Duodenal mucosa (tissue), 2 donors: ENCODE results near the gene GPC2.

Experiments
- H3K27ac ChIP-seq: one replicate; pipeline ENCODE4 v1.7.0; 2013; ENCODE audit warnings: low read depth, low read length
- H3K27me3 ChIP-seq, 2 donors: one replicate each; pipeline ENCODE4 v1.7.0; 2013; ENCODE audit warnings: low read length in 2 of 2, control low read depth in 1 of 2; ENCODE audit not compliant: insufficient read depth in 2 of 2, control insufficient read depth in 1 of 2
- H3K36me3 ChIP-seq, 2 donors: one replicate each; pipeline ENCODE4 v1.7.0; 2013; ENCODE audit warnings: low read length in 2 of 2, control low read depth in 1 of 2; ENCODE audit not compliant: insufficient read depth in 2 of 2, control insufficient read depth in 1 of 2
- H3K4me1 ChIP-seq, 2 donors: one replicate each; pipeline ENCODE4 v1.7.0; 2013; ENCODE audit warnings: low read length in 2 of 2, control low read depth in 1 of 2; ENCODE audit not compliant: insufficient read depth in 2 of 2, control insufficient read depth in 1 of 2
- H3K4me3 ChIP-seq, 2 donors: one replicate each; pipeline ENCODE4 v1.7.0; 2013; ENCODE audit warnings: low read length in 2 of 2, low read depth in 1 of 2
- H3K9ac ChIP-seq, 2 donors: one replicate each; pipeline ENCODE4 v1.7.0; 2013; ENCODE audit warnings: low read length in 2 of 2, low read depth in 1 of 2
- H3K9me3 ChIP-seq, 2 donors: one replicate each; pipeline ENCODE4 v1.7.0; 2013; ENCODE audit warnings: low read length in 2 of 2, control low read depth in 1 of 2; ENCODE audit not compliant: control insufficient read depth in 1 of 2

GPC2 gene

GRCh38 chr7:100171087-100171681 is 6.0 kb downstream of the GPC2 start:
- Histone ChIP-seq H3K36me3 (no peaks in the 10 kb centered on the region), H3K9ac (no peak overlapping the region), H3K9me3 (no peaks in the 10 kb centered on the region), H3K27ac (no peak overlapping the region), H3K27me3 (peaks cover 3 to 13% of the 10 kb centered on the region in 2 donors), H3K4me3 (peak overlapping the region in 1 of 2 donors; percentile 28), H3K4me1 (peaks cover 19 to 28% of the 10 kb centered on the region in 2 donors)

DNA sequence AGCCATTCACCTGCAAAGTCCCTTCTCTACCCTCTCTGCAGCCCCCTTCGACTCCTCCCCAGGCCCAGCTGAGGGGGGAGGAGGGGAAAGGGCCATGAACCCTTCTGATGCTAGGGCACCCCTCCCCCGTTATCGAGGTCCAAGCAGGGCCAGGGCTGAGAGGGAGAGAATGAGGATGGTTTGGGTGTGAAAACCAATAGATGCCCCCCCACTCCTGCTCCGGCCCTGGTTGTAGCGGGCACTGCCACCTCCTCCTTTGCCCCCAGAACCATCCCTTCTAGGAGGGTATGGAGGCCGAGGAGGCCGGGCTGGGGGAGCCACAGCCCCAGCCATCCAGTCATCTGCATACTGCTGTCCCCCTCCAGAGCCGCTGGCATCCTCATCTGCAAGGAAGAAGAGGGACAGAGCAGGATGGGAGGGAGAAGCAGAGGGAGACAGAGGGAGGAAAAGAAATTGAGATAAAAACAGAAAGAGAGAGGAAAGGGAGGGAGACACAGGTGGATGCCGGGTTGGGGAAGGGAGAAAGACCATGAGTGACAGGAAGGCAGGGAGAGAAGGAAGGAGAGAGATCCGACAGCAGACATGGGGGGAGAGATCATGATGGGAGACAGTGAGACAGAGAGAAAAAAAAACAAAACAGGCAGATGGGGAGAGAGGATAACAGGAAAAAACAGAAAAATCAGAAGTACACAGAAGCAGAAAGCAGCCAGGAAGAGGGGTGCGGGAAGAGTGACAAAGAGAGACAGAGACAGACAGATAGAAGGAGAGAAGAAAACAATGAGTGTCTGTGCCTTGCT is 6.9 kb downstream of the GPC2 start:
- no peak overlapping the region for H3K9ac ChIP-seq
- peaks cover 3 to 13% of the 10 kb centered on the region in 2 donors for H3K27me3 ChIP-seq
- H3K9me3 ChIP-seq: no peaks in the 10 kb centered on the region
- H3K36me3 ChIP-seq: no peaks in the 10 kb centered on the region
- H3K27ac ChIP-seq: no peak overlapping the region
- H3K4me1 ChIP-seq: peaks cover 19 to 28% of the 10 kb centered on the region in 2 donors
- H3K4me3 ChIP-seq: no peak overlapping the region

DNA sequence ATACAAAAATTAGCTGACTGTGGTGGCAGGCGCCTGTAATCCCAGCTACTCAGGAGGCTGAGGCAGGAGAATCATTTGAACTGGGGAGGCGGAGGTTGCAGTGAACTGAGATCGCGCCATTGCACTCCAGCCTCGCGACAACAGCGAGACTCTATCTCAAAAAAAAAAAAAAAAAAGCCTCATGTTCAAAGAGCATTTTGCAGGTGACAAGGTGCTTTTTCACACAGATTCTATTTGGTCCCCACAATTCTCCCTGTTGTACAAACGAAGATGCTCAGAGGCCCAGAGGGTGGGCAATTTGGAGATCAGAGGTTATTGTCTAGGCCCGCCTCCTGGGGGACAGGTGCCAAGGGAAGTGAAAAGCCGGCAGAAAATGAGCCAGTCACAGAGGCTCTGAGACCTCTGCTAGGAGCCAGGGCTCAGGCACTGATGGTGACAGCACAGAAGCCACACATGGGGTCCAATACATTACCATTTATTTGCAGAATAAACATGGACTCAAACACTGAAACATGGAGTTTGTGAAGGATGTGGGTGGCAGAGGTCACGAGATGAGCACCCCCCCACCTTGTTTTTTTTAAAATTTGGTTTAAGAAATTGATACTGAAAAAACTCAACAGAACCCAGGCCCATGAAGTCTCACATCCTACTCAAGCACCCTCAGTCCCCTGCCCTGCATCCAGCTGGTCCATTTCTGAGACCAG is 7.9 kb downstream of the GPC2 start:
- Histone ChIP-seq H3K27me3 (peaks cover 3 to 13% of the 10 kb centered on the region in 2 donors), H3K27ac (no peak overlapping the region), H3K9ac (no peak overlapping the region), H3K36me3 (no peaks in the 10 kb centered on the region), H3K9me3 (no peaks in the 10 kb centered on the region), H3K4me3 (no peak overlapping the region), H3K4me1 (peaks cover 19 to 28% of the 10 kb centered on the region in 2 donors)

- Histone ChIP-seq H3K27ac (no peak overlapping the region), H3K36me3 (no peaks in the 10 kb centered on the region), H3K9ac (peak overlapping the region; percentile 64), H3K4me1 (peaks cover 22 to 34% of the 10 kb centered on the region in 2 donors), H3K27me3 (peaks cover 3 to 13% of the 10 kb centered on the region in 2 donors), H3K9me3 (no peaks in the 10 kb centered on the region), H3K4me3 (peak overlapping the region; percentile 77 to 80)
These were observed 9.3 kb downstream of the GPC2 start for GRCh38 chr7:100167912-100168323.

GRCh38 chr7:100166970-100167911 is 9.9 kb downstream of the GPC2 start:
- H3K4me3 ChIP-seq: peak overlapping the region; percentile 77 to 80
- H3K9ac ChIP-seq: peak overlapping the region in 1 of 2 donors; percentile 64
- H3K9me3 ChIP-seq: no peaks in the 10 kb centered on the region
- H3K27ac ChIP-seq: no peak overlapping the region
- H3K27me3 ChIP-seq: peaks cover 3 to 13% of the 10 kb centered on the region in 2 donors
- peaks cover 24 to 36% of the 10 kb centered on the region in 2 donors for H3K4me1 ChIP-seq
- no peaks in the 10 kb centered on the region for H3K36me3 ChIP-seq

- Histone ChIP-seq H3K27ac (no peak overlapping the region), H3K9ac (no peak overlapping the region), H3K27me3 (peaks cover 3 to 13% of the 10 kb centered on the region in 2 donors), H3K9me3 (no peaks in the 10 kb centered on the region), H3K36me3 (no peaks in the 10 kb centered on the region), H3K4me3 (no peak overlapping the region), H3K4me1 (peaks cover 24 to 36% of the 10 kb centered on the region in 2 donors)
These were observed 10.8 kb downstream of the GPC2 start for GRCh38 chr7:100166317-100166940.

DNA sequence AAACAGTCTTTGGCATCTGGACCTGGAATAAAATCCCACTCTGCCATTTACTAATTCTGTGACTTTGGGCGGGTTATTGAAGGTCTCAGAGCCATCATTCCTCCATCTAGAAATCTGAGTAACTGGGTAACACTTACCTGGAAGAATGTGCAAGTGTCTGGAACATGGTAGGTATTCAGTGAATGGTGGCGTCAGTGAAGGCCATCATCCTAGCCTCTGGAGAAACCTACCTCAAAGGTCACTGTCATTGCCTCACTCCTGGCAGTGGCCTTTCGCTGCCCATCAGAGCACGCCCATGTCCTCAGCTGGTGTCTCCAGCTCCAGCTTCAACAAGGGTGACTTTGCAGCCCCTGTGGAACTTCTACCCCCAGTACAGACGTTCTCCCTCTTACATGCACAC is 13.3 kb downstream of the GPC2 start:
- no peak overlapping the region for H3K9ac ChIP-seq
- no peaks in the 10 kb centered on the region for H3K36me3 ChIP-seq
- peaks cover 28% of the 10 kb centered on the region in 2 donors for H3K4me1 ChIP-seq
- H3K27ac ChIP-seq: no peak overlapping the region
- H3K27me3 ChIP-seq: no peaks in the 10 kb centered on the region
- no peaks in the 10 kb centered on the region for H3K9me3 ChIP-seq
- no peak overlapping the region for H3K4me3 ChIP-seq

DNA sequence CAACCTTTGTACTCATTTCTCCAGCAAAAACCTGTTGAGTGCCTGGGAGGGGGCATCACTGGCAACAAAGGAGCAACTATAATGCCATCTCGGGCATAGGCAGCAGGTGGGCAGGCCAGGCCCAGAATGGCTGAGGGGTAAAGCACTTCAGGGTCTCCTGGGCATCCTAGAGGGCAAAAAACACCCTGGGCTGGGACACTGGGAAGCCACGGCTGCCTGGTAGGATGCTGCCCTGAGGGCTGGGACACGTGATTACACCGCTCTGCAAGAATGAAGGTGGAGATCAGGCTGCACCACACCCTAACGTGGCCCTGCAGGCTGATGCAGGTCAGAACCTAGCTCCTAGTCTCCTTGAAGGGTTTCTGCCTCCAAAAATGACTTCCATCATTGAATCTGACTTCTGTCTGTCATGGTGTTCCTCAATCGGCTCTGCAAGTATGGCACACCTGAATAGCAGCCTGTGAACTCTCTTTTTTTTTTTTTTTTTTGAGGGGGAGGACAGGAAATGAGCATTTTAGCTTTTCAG is 14.1 kb downstream of the GPC2 start:
- Histone ChIP-seq H3K27ac (no peak overlapping the region), H3K9ac (no peak overlapping the region), H3K9me3 (no peaks in the 10 kb centered on the region), H3K36me3 (no peaks in the 10 kb centered on the region), H3K4me1 (peaks cover 20 to 22% of the 10 kb centered on the region in 2 donors), H3K4me3 (no peak overlapping the region), H3K27me3 (no peaks in the 10 kb centered on the region)

DNA sequence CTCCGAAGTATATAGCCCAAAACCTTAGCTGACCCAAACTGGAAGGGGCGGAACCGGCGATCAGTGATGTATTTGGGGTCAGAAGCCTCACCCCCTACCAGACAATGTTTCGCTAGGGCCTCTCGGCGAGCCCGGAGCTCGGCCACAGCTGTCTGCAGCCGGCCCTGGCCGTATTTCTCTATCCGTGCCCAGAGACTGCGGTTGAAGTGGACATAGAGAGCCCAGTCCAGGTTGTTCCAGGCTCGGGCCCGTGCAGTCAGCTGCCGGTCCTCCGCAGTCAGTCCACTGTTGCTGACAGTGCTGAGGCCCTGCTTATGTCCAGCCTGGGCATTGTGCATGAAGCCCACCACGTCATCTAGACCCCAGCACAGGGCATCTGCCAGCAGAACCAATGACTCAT is 17.1 kb downstream of the GPC2 start:
- Histone ChIP-seq H3K4me3 (no peak overlapping the region), H3K27me3 (no peaks in the 10 kb centered on the region), H3K9me3 (no peaks in the 10 kb centered on the region), H3K4me1 (peaks cover 33 to 37% of the 10 kb centered on the region in 2 donors), H3K27ac (no peak overlapping the region), H3K9ac (no peak overlapping the region), H3K36me3 (peaks cover under 1 to 17% of the 10 kb centered on the region in 2 donors)
